Measurements from ENCODE around the gene IFTAP.

Gene IFTAP

DNA sequence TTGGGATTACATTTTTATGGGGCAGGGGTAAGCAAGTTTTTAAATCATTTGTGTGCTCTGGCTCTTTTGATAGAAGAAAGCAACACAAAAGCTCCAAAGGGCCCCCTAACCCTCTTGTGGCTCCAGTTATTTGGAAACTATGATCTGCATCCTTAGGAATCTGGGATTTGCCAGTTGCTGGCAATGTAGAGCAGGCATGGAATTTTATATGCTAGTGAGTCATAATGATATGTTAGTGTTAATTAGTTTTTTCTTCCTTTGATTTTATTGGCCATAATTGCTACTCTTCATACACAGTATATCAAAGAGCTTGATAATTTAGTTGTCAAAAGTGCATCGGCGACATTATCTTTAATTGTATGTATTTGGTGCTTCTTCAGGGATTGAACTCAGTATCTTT is 16.4 kb upstream of the IFTAP start:
- Histone ChIP-seq H3K4me2 (ENCODE audit: low read length) (no peak overlapping the region), H3K27ac (ENCODE audit: low read length) (no peak overlapping the region), H3K27me3 (ENCODE audit: low read depth, low read length) (peaks cover 33% of the 10 kb centered on the region), H3K4me3 (ENCODE audit: low read length) (no peak overlapping the region), H3K9me3 (ENCODE audit: insufficient read depth, low read length) (no peaks in the 10 kb centered on the region), H3K79me2 (ENCODE audit: low read length) (no peaks in the 10 kb centered on the region), H3K9ac (ENCODE audit: low read length) (no peak overlapping the region), H3K4me1 (ENCODE audit: low read length) (no peaks in the 10 kb centered on the region), H2AFZ (ENCODE audit: low read depth, low read length) (no peak overlapping the region), H4K20me1 (ENCODE audit: insufficient read depth, low read length) (no peaks in the 10 kb centered on the region), H3K36me3 (replicated peaks; ENCODE audit: low read depth, low read length) (no peaks in the 10 kb centered on the region)
- TF ChIP-seq, protein P1, sequence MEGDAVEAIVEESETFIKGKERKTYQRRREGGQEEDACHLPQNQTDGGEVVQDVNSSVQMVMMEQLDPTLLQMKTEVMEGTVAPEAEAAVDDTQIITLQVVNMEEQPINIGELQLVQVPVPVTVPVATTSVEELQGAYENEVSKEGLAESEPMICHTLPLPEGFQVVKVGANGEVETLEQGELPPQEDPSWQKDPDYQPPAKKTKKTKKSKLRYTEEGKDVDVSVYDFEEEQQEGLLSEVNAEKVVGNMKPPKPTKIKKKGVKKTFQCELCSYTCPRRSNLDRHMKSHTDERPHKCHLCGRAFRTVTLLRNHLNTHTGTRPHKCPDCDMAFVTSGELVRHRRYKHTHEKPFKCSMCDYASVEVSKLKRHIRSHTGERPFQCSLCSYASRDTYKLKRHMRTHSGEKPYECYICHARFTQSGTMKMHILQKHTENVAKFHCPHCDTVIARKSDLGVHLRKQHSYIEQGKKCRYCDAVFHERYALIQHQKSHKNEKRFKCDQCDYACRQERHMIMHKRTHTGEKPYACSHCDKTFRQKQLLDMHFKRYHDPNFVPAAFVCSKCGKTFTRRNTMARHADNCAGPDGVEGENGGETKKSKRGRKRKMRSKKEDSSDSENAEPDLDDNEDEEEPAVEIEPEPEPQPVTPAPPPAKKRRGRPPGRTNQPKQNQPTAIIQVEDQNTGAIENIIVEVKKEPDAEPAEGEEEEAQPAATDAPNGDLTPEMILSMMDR (IDR thresholded peaks at IDR 0.05; ENCODE audit: low read depth, low read length): no peak
- no peak for TF ChIP-seq EZH2phosphoT487 (IDR thresholded peaks at IDR 0.05; ENCODE audit: low read depth)

DNA sequence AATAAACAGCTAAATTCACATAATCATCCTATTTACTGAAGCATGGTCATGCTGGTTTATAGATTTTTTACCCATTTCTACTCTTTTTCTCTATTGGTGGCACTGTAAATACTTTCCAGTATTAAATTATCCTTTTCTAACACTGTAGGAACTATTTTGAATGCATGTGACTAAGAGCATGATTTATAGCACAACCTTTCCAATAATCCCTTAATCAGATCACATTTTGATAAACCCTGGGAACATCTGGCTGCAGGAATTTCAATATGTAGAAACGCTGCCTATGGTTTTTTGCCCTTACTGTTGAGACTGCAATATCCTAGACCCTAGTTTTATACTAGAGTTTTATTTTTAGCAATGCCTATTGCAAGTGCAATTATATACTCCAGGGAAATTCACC is 15.8 kb upstream of the IFTAP start:
- H3K4me3 ChIP-seq (ENCODE audit: low read length): no peak overlapping the region
- no peak overlapping the region for H2AFZ ChIP-seq (ENCODE audit: low read depth, low read length)
- H3K9ac ChIP-seq (ENCODE audit: low read length): no peak overlapping the region
- no peak overlapping the region for H3K27ac ChIP-seq (ENCODE audit: low read length)
- TF ChIP-seq EZH2phosphoT487 (IDR thresholded peaks at IDR 0.05; ENCODE audit: low read depth): no peak
- TF ChIP-seq, protein P1 (IDR thresholded peaks at IDR 0.05; ENCODE audit: low read depth, low read length): no peak
- no peaks in the 10 kb centered on the region for H3K4me1 ChIP-seq (ENCODE audit: low read length)
- peaks cover 33% of the 10 kb centered on the region for H3K27me3 ChIP-seq (ENCODE audit: low read depth, low read length)
- no peak overlapping the region for H3K4me2 ChIP-seq (ENCODE audit: low read length)
- H4K20me1 ChIP-seq (ENCODE audit: insufficient read depth, low read length): no peaks in the 10 kb centered on the region
- H3K36me3 ChIP-seq (replicated peaks; ENCODE audit: low read depth, low read length): no peaks in the 10 kb centered on the region
- no peaks in the 10 kb centered on the region for H3K79me2 ChIP-seq (ENCODE audit: low read length)
- H3K9me3 ChIP-seq (ENCODE audit: insufficient read depth, low read length): no peaks in the 10 kb centered on the region

DNA sequence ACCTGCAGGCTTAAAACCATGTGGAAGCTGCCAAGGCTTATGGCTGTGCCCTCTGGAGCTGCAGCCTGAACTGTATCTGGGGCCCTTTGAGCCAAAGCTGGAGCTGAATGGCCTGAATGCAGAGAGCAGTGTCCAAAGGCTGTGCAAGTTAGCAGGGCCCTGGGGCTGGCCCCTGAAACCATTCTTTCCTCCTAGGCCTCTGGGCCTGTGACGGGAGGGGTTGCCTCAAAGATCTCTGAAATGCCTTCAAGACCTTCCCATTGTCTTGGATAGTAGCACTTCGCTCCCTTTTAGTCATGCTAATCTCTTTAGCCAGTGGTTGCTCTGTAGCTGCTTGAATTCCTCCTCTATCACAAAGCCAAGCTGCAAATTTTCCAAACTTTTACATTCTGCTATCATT is 12.8 kb upstream of the IFTAP start:
- Histone ChIP-seq H2AFZ (ENCODE audit: low read depth, low read length) (no peak overlapping the region), H3K27me3 (ENCODE audit: low read depth, low read length) (peaks cover 19% of the 10 kb centered on the region), H3K36me3 (replicated peaks; ENCODE audit: low read depth, low read length) (no peaks in the 10 kb centered on the region), H3K4me3 (ENCODE audit: low read length) (no peak overlapping the region), H3K27ac (ENCODE audit: low read length) (no peak overlapping the region), H3K9ac (ENCODE audit: low read length) (no peak overlapping the region), H3K79me2 (ENCODE audit: low read length) (no peaks in the 10 kb centered on the region), H3K4me1 (ENCODE audit: low read length) (no peaks in the 10 kb centered on the region), H3K4me2 (ENCODE audit: low read length) (no peak overlapping the region), H3K9me3 (ENCODE audit: insufficient read depth, low read length) (no peaks in the 10 kb centered on the region), H4K20me1 (ENCODE audit: insufficient read depth, low read length) (no peaks in the 10 kb centered on the region)
- no peak for TF ChIP-seq EZH2phosphoT487 (IDR thresholded peaks at IDR 0.05; ENCODE audit: low read depth)
- TF ChIP-seq, protein P1 (IDR thresholded peaks at IDR 0.05; ENCODE audit: low read depth, low read length): no peak

DNA sequence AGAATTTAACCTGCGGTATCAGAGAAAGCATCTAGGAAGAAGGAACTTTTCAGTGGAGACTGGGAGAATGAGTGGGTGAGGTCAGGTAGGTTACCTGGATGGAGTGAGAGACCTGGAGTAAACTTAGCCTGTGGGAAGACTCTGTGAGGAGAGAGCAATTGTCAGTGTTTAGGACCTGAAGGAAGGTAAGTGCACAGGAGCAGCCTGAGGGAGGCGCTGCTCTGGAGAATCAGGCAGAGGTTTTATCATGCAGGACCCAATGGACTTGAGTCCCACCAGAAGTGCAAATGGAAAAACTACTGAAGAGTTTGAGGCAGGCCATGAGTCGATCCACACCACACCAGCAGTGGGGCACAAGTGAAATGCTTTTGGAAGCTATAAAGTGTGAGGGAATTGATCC is 10.6 kb upstream of the IFTAP start:
- Histone ChIP-seq H3K4me2 (ENCODE audit: low read length) (no peak overlapping the region), H3K36me3 (replicated peaks; ENCODE audit: low read depth, low read length) (no peaks in the 10 kb centered on the region), H3K27me3 (ENCODE audit: low read depth, low read length) (peaks cover 11% of the 10 kb centered on the region), H3K27ac (ENCODE audit: low read length) (no peak overlapping the region), H3K4me1 (ENCODE audit: low read length) (no peaks in the 10 kb centered on the region), H4K20me1 (ENCODE audit: insufficient read depth, low read length) (no peaks in the 10 kb centered on the region), H3K4me3 (ENCODE audit: low read length) (no peak overlapping the region), H3K9me3 (ENCODE audit: insufficient read depth, low read length) (no peaks in the 10 kb centered on the region), H3K79me2 (ENCODE audit: low read length) (no peaks in the 10 kb centered on the region), H2AFZ (ENCODE audit: low read depth, low read length) (no peak overlapping the region), H3K9ac (ENCODE audit: low read length) (no peak overlapping the region)
- no peak for TF ChIP-seq EZH2phosphoT487 (IDR thresholded peaks at IDR 0.05; ENCODE audit: low read depth)
- TF ChIP-seq, protein P1 (IDR thresholded peaks at IDR 0.05; ENCODE audit: low read depth, low read length): no peak

All from OCI-LY3 (cell line).